ENCODE data around the gene EPHA5.

The EPHA5 gene

GRCh38 chr4:65635051-65635821 lies 35.1 kb downstream of the EPHA5 start:
- H3K4me1 ChIP-seq (ENCODE audit: control insufficient read depth, insufficient read depth, low read length, unreplicated experiment): peaks cover 4% of the 10 kb centered on the region
- peak overlapping the region; percentile 48 for H2AFZ ChIP-seq (ENCODE audit: low read length, unreplicated experiment)
- 0 out of 2 replicates have a peak overlapping the region, but pooled peaks have one; percentile 52 for H3K4me3 ChIP-seq (ENCODE audit: low read depth, low read length)
- H3K79me2 ChIP-seq (ENCODE audit: control insufficient read depth, insufficient read depth, low read length, unreplicated experiment): no peaks in the 10 kb centered on the region
- no peaks in the 10 kb centered on the region for H3K27me3 ChIP-seq (ENCODE audit: insufficient read depth, low read length)
- H3K36me3 ChIP-seq (ENCODE audit: insufficient read depth, low read length): no peaks in the 10 kb centered on the region
- H3K27ac ChIP-seq (ENCODE audit: low read depth, low read length): no peak overlapping the region

- Histone ChIP-seq H3K4me1 (ENCODE audit: control insufficient read depth, insufficient read depth, low read length, unreplicated experiment) (peaks cover 12% of the 10 kb centered on the region), H3K79me2 (ENCODE audit: control insufficient read depth, insufficient read depth, low read length, unreplicated experiment) (no peaks in the 10 kb centered on the region), H3K27me3 (ENCODE audit: insufficient read depth, low read length) (no peaks in the 10 kb centered on the region), H3K4me3 (ENCODE audit: low read depth, low read length) (no peak overlapping the region), H2AFZ (ENCODE audit: low read length, unreplicated experiment) (peak overlapping the region; percentile 82), H3K36me3 (ENCODE audit: insufficient read depth, low read length) (no peaks in the 10 kb centered on the region), H3K27ac (ENCODE audit: low read depth, low read length) (peak overlapping the region; percentile 36)
Observed at GRCh38 chr4:65624651-65625050, 45.6 kb downstream of the EPHA5 start.

- no peak overlapping the region for H2AFZ ChIP-seq (ENCODE audit: low read length, unreplicated experiment)
- no peaks in the 10 kb centered on the region for H3K79me2 ChIP-seq (ENCODE audit: control insufficient read depth, insufficient read depth, low read length, unreplicated experiment)
- peak overlapping the region; percentile 58 for H3K27ac ChIP-seq (ENCODE audit: low read depth, low read length)
- H3K4me1 ChIP-seq (ENCODE audit: control insufficient read depth, insufficient read depth, low read length, unreplicated experiment): peaks cover 12% of the 10 kb centered on the region
- no peak overlapping the region for H3K4me3 ChIP-seq (ENCODE audit: low read depth, low read length)
- no peaks in the 10 kb centered on the region for H3K27me3 ChIP-seq (ENCODE audit: insufficient read depth, low read length)
- H3K36me3 ChIP-seq (ENCODE audit: insufficient read depth, low read length): no peaks in the 10 kb centered on the region
Observed at GRCh38 chr4:65623506-65623905, 46.8 kb downstream of the EPHA5 start.

GRCh38 chr4:65617416-65617815 lies 52.9 kb downstream of the EPHA5 start:
- Histone ChIP-seq H3K27ac (ENCODE audit: low read depth, low read length) (no peak overlapping the region), H3K4me3 (ENCODE audit: low read depth, low read length) (no peak overlapping the region), H3K36me3 (ENCODE audit: insufficient read depth, low read length) (no peaks in the 10 kb centered on the region), H3K79me2 (ENCODE audit: control insufficient read depth, insufficient read depth, low read length, unreplicated experiment) (no peaks in the 10 kb centered on the region), H3K4me1 (ENCODE audit: control insufficient read depth, insufficient read depth, low read length, unreplicated experiment) (no peaks in the 10 kb centered on the region), H2AFZ (ENCODE audit: low read length, unreplicated experiment) (no peak overlapping the region), H3K27me3 (ENCODE audit: insufficient read depth, low read length) (no peaks in the 10 kb centered on the region)

- H3K4me3 ChIP-seq (ENCODE audit: low read depth, low read length): no peak overlapping the region
- no peaks in the 10 kb centered on the region for H3K4me1 ChIP-seq (ENCODE audit: control insufficient read depth, insufficient read depth, low read length, unreplicated experiment)
- no peak overlapping the region for H2AFZ ChIP-seq (ENCODE audit: low read length, unreplicated experiment)
- H3K36me3 ChIP-seq (ENCODE audit: insufficient read depth, low read length): no peaks in the 10 kb centered on the region
- no peaks in the 10 kb centered on the region for H3K27me3 ChIP-seq (ENCODE audit: insufficient read depth, low read length)
- no peak overlapping the region for H3K27ac ChIP-seq (ENCODE audit: low read depth, low read length)
- H3K79me2 ChIP-seq (ENCODE audit: control insufficient read depth, insufficient read depth, low read length, unreplicated experiment): no peaks in the 10 kb centered on the region
Observed at GRCh38 chr4:65604515-65604914, 65.8 kb downstream of the EPHA5 start.

GRCh38 chr4:65600656-65601055 lies 69.6 kb downstream of the EPHA5 start:
- Histone ChIP-seq H3K27me3 (ENCODE audit: insufficient read depth, low read length) (no peaks in the 10 kb centered on the region), H3K4me1 (ENCODE audit: control insufficient read depth, insufficient read depth, low read length, unreplicated experiment) (no peaks in the 10 kb centered on the region), H2AFZ (ENCODE audit: low read length, unreplicated experiment) (no peak overlapping the region), H3K27ac (ENCODE audit: low read depth, low read length) (no peak overlapping the region), H3K79me2 (ENCODE audit: control insufficient read depth, insufficient read depth, low read length, unreplicated experiment) (no peaks in the 10 kb centered on the region), H3K4me3 (ENCODE audit: low read depth, low read length) (no peak overlapping the region), H3K36me3 (ENCODE audit: insufficient read depth, low read length) (no peaks in the 10 kb centered on the region)

- Histone ChIP-seq H3K36me3 (ENCODE audit: insufficient read depth, low read length) (no peaks in the 10 kb centered on the region), H3K79me2 (ENCODE audit: control insufficient read depth, insufficient read depth, low read length, unreplicated experiment) (no peaks in the 10 kb centered on the region), H3K27ac (ENCODE audit: low read depth, low read length) (no peak overlapping the region), H2AFZ (ENCODE audit: low read length, unreplicated experiment) (no peak overlapping the region), H3K27me3 (ENCODE audit: insufficient read depth, low read length) (no peaks in the 10 kb centered on the region), H3K4me1 (ENCODE audit: control insufficient read depth, insufficient read depth, low read length, unreplicated experiment) (no peaks in the 10 kb centered on the region), H3K4me3 (ENCODE audit: low read depth, low read length) (no peak overlapping the region)
Observed at GRCh38 chr4:65599340-65599739, 70.9 kb downstream of the EPHA5 start.

GRCh38 chr4:65597697-65598096 lies 72.6 kb downstream of the EPHA5 start:
- H3K27ac ChIP-seq (ENCODE audit: low read depth, low read length): no peak overlapping the region
- H3K36me3 ChIP-seq (ENCODE audit: insufficient read depth, low read length): no peaks in the 10 kb centered on the region
- no peaks in the 10 kb centered on the region for H3K79me2 ChIP-seq (ENCODE audit: control insufficient read depth, insufficient read depth, low read length, unreplicated experiment)
- no peak overlapping the region for H3K4me3 ChIP-seq (ENCODE audit: low read depth, low read length)
- no peak overlapping the region for H2AFZ ChIP-seq (ENCODE audit: low read length, unreplicated experiment)
- H3K27me3 ChIP-seq (ENCODE audit: insufficient read depth, low read length): no peaks in the 10 kb centered on the region
- no peaks in the 10 kb centered on the region for H3K4me1 ChIP-seq (ENCODE audit: control insufficient read depth, insufficient read depth, low read length, unreplicated experiment)

- Histone ChIP-seq H2AFZ (ENCODE audit: low read length, unreplicated experiment) (no peak overlapping the region), H3K27me3 (ENCODE audit: insufficient read depth, low read length) (no peaks in the 10 kb centered on the region), H3K4me1 (ENCODE audit: control insufficient read depth, insufficient read depth, low read length, unreplicated experiment) (no peaks in the 10 kb centered on the region), H3K36me3 (ENCODE audit: insufficient read depth, low read length) (no peaks in the 10 kb centered on the region), H3K79me2 (ENCODE audit: control insufficient read depth, insufficient read depth, low read length, unreplicated experiment) (no peaks in the 10 kb centered on the region), H3K27ac (ENCODE audit: low read depth, low read length) (no peak overlapping the region), H3K4me3 (ENCODE audit: low read depth, low read length) (no peak overlapping the region)
Observed at GRCh38 chr4:65592089-65592488, 78.2 kb downstream of the EPHA5 start.

- Histone ChIP-seq H3K79me2 (ENCODE audit: control insufficient read depth, insufficient read depth, low read length, unreplicated experiment) (no peaks in the 10 kb centered on the region), H3K36me3 (ENCODE audit: insufficient read depth, low read length) (no peaks in the 10 kb centered on the region), H3K4me3 (ENCODE audit: low read depth, low read length) (no peak overlapping the region), H3K27me3 (ENCODE audit: insufficient read depth, low read length) (no peaks in the 10 kb centered on the region), H3K4me1 (ENCODE audit: control insufficient read depth, insufficient read depth, low read length, unreplicated experiment) (no peaks in the 10 kb centered on the region), H3K27ac (ENCODE audit: low read depth, low read length) (no peak overlapping the region), H2AFZ (ENCODE audit: low read length, unreplicated experiment) (no peak overlapping the region)
Observed at GRCh38 chr4:65589921-65590320, 80.4 kb downstream of the EPHA5 start.

- Histone ChIP-seq H3K79me2 (ENCODE audit: control insufficient read depth, insufficient read depth, low read length, unreplicated experiment) (no peaks in the 10 kb centered on the region), H3K27me3 (ENCODE audit: insufficient read depth, low read length) (no peaks in the 10 kb centered on the region), H3K4me1 (ENCODE audit: control insufficient read depth, insufficient read depth, low read length, unreplicated experiment) (no peaks in the 10 kb centered on the region)
Observed at GRCh38 chr4:65589331-65589730, 81.0 kb downstream of the EPHA5 start.

More at GRCh38 chr4:65589331-65589730, 81.0 kb downstream of the EPHA5 start:
- Histone ChIP-seq H3K27ac (ENCODE audit: low read depth, low read length) (no peak overlapping the region), H2AFZ (ENCODE audit: low read length, unreplicated experiment) (no peak overlapping the region), H3K36me3 (ENCODE audit: insufficient read depth, low read length) (no peaks in the 10 kb centered on the region), H3K4me3 (ENCODE audit: low read depth, low read length) (no peak overlapping the region)
